ENCODE data around the gene STK32C. TPM values are rescaled to one million over a fixed set of nuclear protein-coding genes. Genes with fewer than 3 reads are reported as not detected.

Gene STK32C
- total RNA-seq, 1 donor from 2014 or later = 12.9 TPM

GRCh38 chr10:132310701-132311337, 3.1 kb upstream of the STK32C start:
- no peak for DNase-seq (ENCODE audit: extremely low spot score, unreplicated experiment)
- Mint-ChIP-seq H3K4me3 (peak overlapping the region; percentile 52), H3K9me3 (peaks cover 4% of the 10 kb centered on the region), H3K27ac (no peak overlapping the region), H3K4me1 (ENCODE audit: unreplicated experiment) (peaks cover 3% of the 10 kb centered on the region), H3K27me3 (peaks cover 54% of the 10 kb centered on the region), H3K36me3 (peaks cover 4% of the 10 kb centered on the region)
- no peak for TF ChIP-seq CTCF (conservative IDR thresholded peaks at IDR 0.05)

- TF ChIP-seq CTCF (conservative IDR thresholded peaks at IDR 0.05) = no peak
- Mint-ChIP-seq H3K27ac (no peak overlapping the region), H3K4me3 (peak overlapping the region; percentile 84), H3K4me1 (ENCODE audit: unreplicated experiment) (peaks cover 3% of the 10 kb centered on the region), H3K27me3 (peaks cover 60% of the 10 kb centered on the region), H3K9me3 (peaks cover 4% of the 10 kb centered on the region), H3K36me3 (peaks cover 4% of the 10 kb centered on the region)
- DNase-seq (ENCODE audit: extremely low spot score, unreplicated experiment) = no peak
Observed at GRCh38 chr10:132309879-132310591, 2.3 kb upstream of the STK32C start.

- peaks cover 3% of the 10 kb centered on the region for H3K4me1 Mint-ChIP-seq (ENCODE audit: unreplicated experiment)
- no peak overlapping the region for H3K27ac Mint-ChIP-seq
- TF ChIP-seq CTCF (conservative IDR thresholded peaks at IDR 0.05) = no peak
- peaks cover 4% of the 10 kb centered on the region for H3K36me3 Mint-ChIP-seq
- H3K27me3 Mint-ChIP-seq = peaks cover 64% of the 10 kb centered on the region
- H3K9me3 Mint-ChIP-seq = peaks cover 4% of the 10 kb centered on the region
- H3K4me3 Mint-ChIP-seq = peak overlapping the region; percentile 84
- no peak for DNase-seq (ENCODE audit: extremely low spot score, unreplicated experiment)
Observed at GRCh38 chr10:132309471-132309865, 1.7 kb upstream of the STK32C start.

GRCh38 chr10:132308587-132309470, 1.1 kb upstream of the STK32C start:
- Mint-ChIP-seq H3K9me3 (no peaks in the 10 kb centered on the region), H3K4me3 (peak overlapping the region; percentile 84), H3K27ac (no peak overlapping the region), H3K4me1 (ENCODE audit: unreplicated experiment) (peaks cover 3% of the 10 kb centered on the region), H3K36me3 (no peaks in the 10 kb centered on the region), H3K27me3 (peaks cover 62% of the 10 kb centered on the region)
- TF ChIP-seq CTCF (conservative IDR thresholded peaks at IDR 0.05) = no peak
- DNase-seq (ENCODE audit: extremely low spot score, unreplicated experiment) = no peak

- Mint-ChIP-seq H3K4me3 (peak overlapping the region; percentile 94), H3K27me3 (peaks cover 69% of the 10 kb centered on the region), H3K9me3 (no peaks in the 10 kb centered on the region), H3K4me1 (ENCODE audit: unreplicated experiment) (peaks cover 3% of the 10 kb centered on the region), H3K36me3 (no peaks in the 10 kb centered on the region), H3K27ac (peak overlapping the region; percentile 83)
- TF ChIP-seq CTCF (conservative IDR thresholded peaks at IDR 0.05) = no peak
- no peak for DNase-seq (ENCODE audit: extremely low spot score, unreplicated experiment)
Observed at GRCh38 chr10:132306864-132307751, 642 bp downstream of the STK32C start.
